Measurements from ENCODE around the gene TBPL2. TPM values are rescaled to one million over a fixed set of nuclear protein-coding genes. Genes with fewer than 3 reads are reported as not detected.

The TBPL2 gene
- total and polyA plus RNA-seq, 4 donors: not detected

GRCh38 chr14:55366271-55366670 is 74.1 kb downstream of the TBPL2 start:
- TF ChIP-seq JUND (IDR thresholded peaks at IDR 0.05): no peak
- H3K36me3 ChIP-seq (ENCODE audit: control insufficient read depth in 4 of 4, insufficient read depth in 3 of 4, low read depth in 1 of 4, low read length in 3 of 4): peaks cover 9 to 17% (median 15%) of the 10 kb centered on the region in 4 donors
- no peak overlapping the region for H3K4me3 ChIP-seq (ENCODE audit: low read depth in 1 of 3, low read length in 3 of 3)
- no peaks in the 10 kb centered on the region for H3K4me1 ChIP-seq (ENCODE audit: control insufficient read depth in 4 of 4, insufficient read depth in 4 of 4, low read length in 3 of 4)
- no peaks in the 10 kb centered on the region for H3K9me3 ChIP-seq (ENCODE audit: control insufficient read depth in 4 of 4, low read length in 3 of 4)
- H3K27me3 ChIP-seq (ENCODE audit: control insufficient read depth in 4 of 4, insufficient read depth in 4 of 4, low read length in 3 of 4): no peaks in the 10 kb centered on the region
- 88% methylated on average over 3 of the region's 3 CpGs for WGBS
- DNase-seq (ENCODE audit: low spot score): no peak
- H3K27ac ChIP-seq (ENCODE audit: low read depth in 1 of 2, low read length in 2 of 2): no peak overlapping the region
- no peak overlapping the region for H3K9ac ChIP-seq (ENCODE audit: low read depth in 1 of 2, low read length in 2 of 2)

Small RNAs within 50 kb of the gene (small RNA-seq; reads per million reads assigned to genes)
- not detected for gene AL356801.1

Other genes with a start within 250 kb of the TBPL2 start
- 10 to 100 TPM in 1 of 2 donors, under 1 TPM in 1; under 0.01 to 42.5 TPM for gene DLGAP5, start 249.0 kb downstream of the TBPL2 start, total RNA-seq
- under 1 TPM; 0.47 to 0.93 TPM for gene DLGAP5, start 249.0 kb downstream of the TBPL2 start, polyA plus RNA-seq
- gene FBXO34, start 169.2 kb downstream of the TBPL2 start, total RNA-seq: 10 to 100 TPM; 14.1 to 25.8 TPM
- 1 to 10 TPM; 4.2 to 6.1 TPM for gene FBXO34, start 169.2 kb downstream of the TBPL2 start, polyA plus RNA-seq
- gene ATG14, start 28.8 kb downstream of the TBPL2 start, total RNA-seq: 10 to 100 TPM in 1 of 2 donors, 1 to 10 TPM in 1; 6.5 to 16.0 TPM
- 1 to 10 TPM; 1.9 to 2.2 TPM for gene ATG14, start 28.8 kb downstream of the TBPL2 start, polyA plus RNA-seq
- gene KTN1, start 139.6 kb upstream of the TBPL2 start, total RNA-seq: 10 to 100 TPM; 35.1 to 84.1 TPM
- gene KTN1, start 139.6 kb upstream of the TBPL2 start, polyA plus RNA-seq: 100 to 1,000 TPM in 1 of 2 donors, 10 to 100 TPM in 1; 34.9 to 141 TPM